Keratinocyte (primary cell): ENCODE results near the gene CGB2.

ENCODE experiments used
- CTCF ChIP-seq, 3 experiments: IDR thresholded peaks in 1 of 3; conservative IDR thresholded peaks in 1 of 3; optimal IDR thresholded peaks in 1 of 3; 2 replicates in 2 of 3; 3 replicates in 1 of 3; pipeline versions ENCODE3 to v1.5.1; 2011; ENCODE audit warnings: low read length in 3 of 3, mild to moderate bottlenecking in 3 of 3, moderate library complexity in 2 of 3, control low read depth in 1 of 3, inconsistent platforms in 1 of 3; ENCODE audit not compliant: insufficient read depth in 2 of 3; ENCODE audit errors: extremely low read depth in 1 of 3
- EZH2 ChIP-seq: IDR thresholded peaks from one replicate; pipeline ENCODE4 v1.6.1; 2012; ENCODE audit warnings: inconsistent platforms, mild to moderate bottlenecking, low read length, moderate library complexity

DNA sequence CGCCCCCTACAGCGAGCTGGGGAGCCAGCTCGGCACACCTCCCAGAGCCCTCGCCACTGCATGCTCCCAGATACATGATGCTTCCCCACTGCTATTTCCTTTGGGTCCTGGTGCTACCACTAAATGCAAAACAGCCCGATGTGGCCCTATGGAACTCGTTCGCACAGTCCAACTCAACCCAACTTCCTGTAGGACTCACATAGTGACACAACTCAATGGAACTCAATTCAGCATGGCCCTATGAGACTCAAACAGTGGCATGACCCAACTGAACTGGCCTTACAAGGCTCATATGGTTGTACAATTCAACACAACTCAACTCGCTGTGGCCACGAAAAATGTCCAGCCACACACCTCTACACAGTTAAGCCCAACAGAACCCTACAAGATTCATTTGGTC, 37.3 kb downstream of the CGB2 start:
- TF ChIP-seq CTCF (optimal IDR thresholded peaks at IDR 0.05 in 1 of 3, IDR thresholded peaks at IDR 0.05 in 1 of 3, conservative IDR thresholded peaks at IDR 0.05 in 1 of 3; ENCODE audit: extremely low read depth in 1 of 3, insufficient read depth in 2 of 3, low read length in 3 of 3) (no peak), EZH2 (no peak)
